MG63 (cell line): ENCODE data around the gene QRSL1. TPM values are rescaled to one million over a fixed set of nuclear protein-coding genes. Genes with fewer than 3 reads are reported as not detected.
"Not testable (repeated sequence)": the region's sequence is repeated elsewhere in the genome, so short reads cannot be mapped to it uniquely, and the experiment has no call there.

Experiments
- DNase-seq: peaks from one replicate; pipeline ENCODE4 v3.0.0-alpha.2; 2020
- H3K27me3 ChIP-seq: fragments of 250-450 bp; sonication (Bioruptor Pico); 2 replicates; pipeline ENCODE4 v1.5.1; 2020; ENCODE audit warnings: mild to moderate bottlenecking, moderate library complexity
- H3K36me3 ChIP-seq: fragments of 250-450 bp; sonication (Bioruptor Pico); 2 replicates; pipeline ENCODE4 v1.5.1; 2020; ENCODE audit warnings: mild to moderate bottlenecking, moderate library complexity
- H3K4me3 ChIP-seq: fragments of 250-450 bp; sonication (Bioruptor Pico); 2 replicates; pipeline ENCODE4 v1.5.1; 2020; ENCODE audit warnings: mild to moderate bottlenecking, moderate library complexity
- H3K9me3 ChIP-seq: fragments of 250-450 bp; sonication (Bioruptor Pico); 2 replicates; pipeline ENCODE4 v1.5.1; 2020; ENCODE audit warnings: mild to moderate bottlenecking, moderate library complexity
- total RNA-seq: library from RNA; depleted of rRNA; stranded (reverse); fragments of >200 nt; shearing (Covaris generic); gene quantifications from 2 replicates; pipeline ENCODE4 v1.2.3, GENCODE V29; 2014; ENCODE audit warnings: low replicate concordance; rRNA removed

The QRSL1 gene, protein sequence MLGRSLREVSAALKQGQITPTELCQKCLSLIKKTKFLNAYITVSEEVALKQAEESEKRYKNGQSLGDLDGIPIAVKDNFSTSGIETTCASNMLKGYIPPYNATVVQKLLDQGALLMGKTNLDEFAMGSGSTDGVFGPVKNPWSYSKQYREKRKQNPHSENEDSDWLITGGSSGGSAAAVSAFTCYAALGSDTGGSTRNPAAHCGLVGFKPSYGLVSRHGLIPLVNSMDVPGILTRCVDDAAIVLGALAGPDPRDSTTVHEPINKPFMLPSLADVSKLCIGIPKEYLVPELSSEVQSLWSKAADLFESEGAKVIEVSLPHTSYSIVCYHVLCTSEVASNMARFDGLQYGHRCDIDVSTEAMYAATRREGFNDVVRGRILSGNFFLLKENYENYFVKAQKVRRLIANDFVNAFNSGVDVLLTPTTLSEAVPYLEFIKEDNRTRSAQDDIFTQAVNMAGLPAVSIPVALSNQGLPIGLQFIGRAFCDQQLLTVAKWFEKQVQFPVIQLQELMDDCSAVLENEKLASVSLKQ
- 11.9 and 14.0 TPM in 2 replicates for total RNA-seq

DNA sequence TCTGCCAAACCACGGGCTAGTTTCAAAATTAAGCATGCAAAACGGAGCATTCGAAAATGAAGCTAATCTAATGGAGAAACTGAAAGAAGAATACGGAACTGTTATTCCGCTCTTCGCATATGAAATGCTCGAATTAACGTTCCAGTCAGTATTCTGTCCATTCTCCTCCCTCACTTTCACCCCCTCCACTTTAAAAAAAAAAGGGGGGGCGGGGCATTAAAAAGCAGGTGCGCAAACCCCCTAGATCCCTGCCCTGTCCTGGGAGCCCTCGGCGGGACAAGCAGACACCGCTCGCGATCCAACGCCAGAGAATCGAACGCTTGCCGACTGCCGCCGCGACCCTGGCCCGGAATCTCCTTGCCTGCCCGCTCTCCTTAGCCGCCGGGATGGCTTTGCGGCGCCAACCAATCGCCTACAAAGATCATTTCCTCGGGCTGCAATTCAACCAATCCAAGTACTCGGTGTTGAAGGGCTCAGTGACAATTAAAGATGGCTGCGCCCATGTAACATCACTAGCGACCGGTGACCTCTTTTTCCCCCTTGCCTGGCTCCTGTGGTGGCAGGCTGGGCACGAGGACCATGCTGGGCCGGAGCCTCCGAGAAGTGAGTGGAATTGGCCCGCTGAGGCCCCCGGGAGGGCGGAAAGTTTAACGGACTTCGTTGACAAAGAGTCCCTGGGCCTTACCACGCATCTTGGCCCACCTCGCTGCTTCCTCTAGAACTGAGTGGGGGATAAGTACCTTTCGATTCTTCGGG is at the start of gene QRSL1, which contains the start of gene RTN4IP1:
Gene QRSL1, plus strand, starts transcription at position 476 of the 756 bp plus-strand sequence. Its CDS starts 104 bp downstream, at position 580.
Gene RTN4IP1, minus strand, starts transcription at position 396 of the 756 bp plus-strand sequence. CDS start 477 bp downstream, outside the sequence.
- peak within 1 kb of the TSS; percentile 87 for H3K4me3 ChIP-seq
- no peaks in the 10 kb centered on the region for H3K27me3 ChIP-seq
- no peaks in the 10 kb centered on the region for H3K9me3 ChIP-seq
- no peaks in the 10 kb centered on the region for H3K36me3 ChIP-seq
- peak; percentile 84 for DNase-seq

DNA sequence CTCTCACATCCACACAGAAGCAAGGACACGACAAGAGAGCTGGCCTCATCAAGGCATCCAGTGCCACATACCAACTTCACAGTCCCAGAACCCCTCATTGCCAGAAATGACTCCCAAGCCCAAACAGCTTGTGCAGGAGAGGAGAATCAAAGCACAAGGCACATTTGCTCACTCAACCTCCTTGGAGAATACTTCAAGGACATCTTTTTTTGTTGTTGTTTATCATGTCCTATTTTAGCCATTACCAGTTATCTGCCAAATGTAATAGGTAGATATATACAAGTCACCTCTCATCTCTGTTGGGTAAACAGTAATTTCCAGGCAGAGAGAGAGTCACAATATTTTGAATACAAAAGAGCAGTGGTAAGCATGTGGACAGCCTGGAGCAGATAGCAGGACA is 47.9 kb upstream of the QRSL1 start:
- Histone ChIP-seq H3K9me3 (no peaks in the 10 kb centered on the region), H3K27me3 (no peaks in the 10 kb centered on the region), H3K4me3 (no peak overlapping the region), H3K36me3 (no peaks in the 10 kb centered on the region)
- no peak for DNase-seq

DNA sequence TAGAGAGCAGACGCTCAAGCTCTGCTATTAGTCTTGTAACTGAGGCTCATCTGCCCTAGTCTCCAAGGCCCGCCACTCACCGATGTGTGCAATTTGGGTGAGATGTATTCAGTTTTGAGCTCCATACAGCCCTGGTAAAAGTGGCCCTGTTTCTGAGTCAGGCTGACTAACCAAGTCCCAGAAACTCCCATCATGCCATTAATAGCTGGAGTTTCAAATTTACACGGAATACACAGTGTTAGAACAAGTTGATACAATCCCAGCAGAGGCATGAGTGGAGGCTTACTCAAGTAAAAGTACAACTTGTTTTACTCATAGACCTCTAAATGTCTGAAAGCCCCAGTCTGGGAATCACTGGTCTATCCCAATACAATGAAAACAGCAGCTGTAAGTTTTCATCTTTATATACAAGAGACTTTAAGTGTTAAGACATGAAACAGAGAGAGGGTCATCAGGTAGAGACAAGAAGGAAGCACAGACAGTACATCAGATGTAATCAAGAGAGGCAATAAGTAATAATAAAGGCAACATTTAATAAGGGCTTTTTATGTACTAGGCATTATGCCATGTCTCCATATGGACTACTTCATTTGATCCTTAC is 42.5 kb upstream of the QRSL1 start:
- Histone ChIP-seq H3K9me3 (no peaks in the 10 kb centered on the region), H3K36me3 (peaks cover 3% of the 10 kb centered on the region; the same call in 1 of the 2 replicates), H3K27me3 (no peaks in the 10 kb centered on the region), H3K4me3 (no peak overlapping the region)
- DNase-seq = no peak

DNA sequence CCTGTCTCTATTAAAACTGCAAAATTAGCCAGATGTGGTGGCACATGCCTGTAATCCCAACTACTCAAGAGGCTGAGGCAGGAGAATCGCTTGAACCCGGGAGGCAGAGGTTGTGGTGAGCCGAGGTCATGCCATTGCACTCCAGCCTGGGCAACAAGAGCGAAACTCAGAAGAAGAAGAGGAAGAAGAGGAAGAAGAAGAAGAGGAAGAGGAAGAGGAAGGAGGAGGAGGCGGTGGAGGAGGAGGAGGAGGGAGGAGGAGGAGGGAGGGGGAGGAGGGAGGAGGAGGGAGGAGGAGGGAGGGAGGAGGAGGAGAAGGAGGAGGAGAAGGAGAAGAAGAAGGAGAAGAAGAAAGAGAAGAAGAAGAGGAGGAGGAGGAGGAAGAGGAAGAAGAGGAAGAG is 40.4 kb upstream of the QRSL1 start:
- not testable (repeated sequence) for DNase-seq, H3K9me3 ChIP-seq, H3K36me3 ChIP-seq, H3K27me3 ChIP-seq, H3K4me3 ChIP-seq

DNA sequence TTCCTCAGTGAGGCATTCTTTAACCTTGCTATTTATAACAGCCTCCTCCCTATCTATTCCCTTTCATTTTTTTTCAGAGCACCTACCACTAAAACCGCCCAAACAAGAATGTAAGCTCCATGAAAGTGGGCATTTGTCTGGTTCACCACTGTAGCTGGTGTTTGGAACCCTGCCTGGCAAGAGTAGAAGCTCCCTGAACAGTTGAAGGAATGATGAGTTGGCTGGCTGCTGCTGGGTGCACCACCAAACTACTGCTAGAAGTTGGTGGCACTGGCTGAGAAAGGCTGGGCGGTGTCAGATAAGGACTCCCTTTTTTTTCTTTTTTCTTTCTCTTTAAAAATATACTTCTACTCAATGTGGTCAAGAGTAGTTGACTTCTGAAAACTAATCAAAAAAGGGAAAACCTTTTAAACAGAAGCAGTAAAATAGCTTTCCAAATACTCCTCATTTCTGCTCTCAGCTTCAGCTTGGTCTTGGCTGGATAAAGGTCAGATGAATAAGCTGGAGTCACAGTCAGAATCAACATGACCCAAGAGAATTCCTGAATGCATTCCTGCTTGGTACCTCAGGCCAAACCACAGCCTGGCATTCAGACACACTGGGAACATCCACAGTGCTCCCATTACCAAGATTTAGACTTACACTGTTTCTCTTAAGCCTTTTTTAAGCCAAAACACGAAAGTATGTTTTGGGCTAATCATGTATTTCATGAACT is 38.1 kb upstream of the QRSL1 start:
- Histone ChIP-seq H3K36me3 (peaks cover 3% of the 10 kb centered on the region; the same call in 1 of the 2 replicates), H3K4me3 (no peak overlapping the region), H3K27me3 (no peaks in the 10 kb centered on the region), H3K9me3 (no peaks in the 10 kb centered on the region)
- DNase-seq = peak; percentile 85

DNA sequence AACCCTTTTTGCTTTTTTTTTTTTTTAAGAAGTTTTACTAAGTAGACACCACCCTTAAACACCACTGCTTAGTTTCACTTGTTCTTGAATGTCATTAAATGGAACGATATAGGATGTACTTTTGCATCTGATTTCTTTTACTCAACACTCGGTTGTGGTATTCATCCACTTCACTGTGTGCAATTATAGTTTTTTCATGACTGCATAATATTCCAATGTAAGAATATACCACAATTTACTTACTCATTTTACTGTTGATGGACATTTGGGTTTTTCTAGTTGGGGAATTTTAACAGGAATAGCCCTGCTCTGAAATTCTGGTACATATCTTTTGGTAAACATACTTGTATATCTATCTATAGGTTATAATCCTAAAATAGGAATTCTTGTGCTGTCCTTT is 29.9 kb upstream of the QRSL1 start:
- no peaks in the 10 kb centered on the region for H3K9me3 ChIP-seq

DNA sequence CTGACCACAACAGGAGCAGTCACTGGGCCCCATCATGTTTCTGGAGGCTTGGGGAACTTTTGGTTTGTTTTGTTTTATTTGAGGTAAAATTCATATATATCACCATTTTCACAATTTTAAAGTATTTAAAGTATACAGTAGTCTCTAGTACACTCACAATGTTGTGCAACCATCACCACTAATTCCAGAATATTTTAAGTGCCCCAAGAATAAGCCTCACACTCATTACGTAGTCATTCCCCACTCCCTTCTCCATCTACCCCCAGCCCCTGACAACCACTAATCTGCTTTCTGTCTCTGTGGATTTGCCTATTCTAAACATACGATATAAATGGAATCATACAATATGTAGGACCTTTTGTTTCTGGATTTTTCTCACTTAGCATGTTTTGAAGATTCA is 29.0 kb upstream of the QRSL1 start:
- DNase-seq = no peak
- Histone ChIP-seq H3K36me3 (no peaks in the 10 kb centered on the region), H3K27me3 (no peaks in the 10 kb centered on the region), H3K4me3 (no peak overlapping the region), H3K9me3 (no peaks in the 10 kb centered on the region)

More for the DNA sequence above, 29.9 kb upstream of the QRSL1 start:
- Histone ChIP-seq H3K4me3 (no peak overlapping the region), H3K36me3 (no peaks in the 10 kb centered on the region), H3K27me3 (no peaks in the 10 kb centered on the region)
- DNase-seq = no peak

DNA sequence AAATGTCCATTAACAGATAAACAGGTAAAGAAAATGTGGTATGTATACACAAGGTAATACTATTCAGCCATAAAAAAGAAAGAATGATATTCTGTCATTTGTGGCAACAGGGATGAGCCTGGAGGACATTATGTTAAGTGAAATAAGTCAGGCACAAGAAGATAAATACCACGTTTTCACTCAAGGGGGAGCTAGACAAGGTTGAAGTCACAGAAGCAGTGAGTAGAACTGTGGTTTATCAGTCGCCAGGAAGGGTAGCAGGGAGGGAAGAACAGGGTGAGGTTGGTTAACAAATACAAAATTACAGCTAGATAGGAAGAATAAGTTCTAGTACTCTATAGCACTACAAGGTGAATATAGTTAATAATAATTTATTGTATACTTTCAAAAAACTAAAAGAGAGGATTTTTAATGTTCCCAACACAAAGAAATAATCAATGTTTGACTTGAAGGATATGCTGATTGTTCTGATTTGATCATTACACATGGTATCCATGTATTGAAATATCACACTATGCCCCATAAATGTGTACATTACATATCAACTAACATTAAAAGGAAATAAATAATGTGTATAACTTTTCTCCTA is 21.2 kb upstream of the QRSL1 start:
- H3K36me3 ChIP-seq = no peaks in the 10 kb centered on the region; the same call in 1 of the 2 replicates
- no peaks in the 10 kb centered on the region for H3K27me3 ChIP-seq
- H3K4me3 ChIP-seq = no peak overlapping the region
- no peaks in the 10 kb centered on the region for H3K9me3 ChIP-seq
- no peak for DNase-seq

DNA sequence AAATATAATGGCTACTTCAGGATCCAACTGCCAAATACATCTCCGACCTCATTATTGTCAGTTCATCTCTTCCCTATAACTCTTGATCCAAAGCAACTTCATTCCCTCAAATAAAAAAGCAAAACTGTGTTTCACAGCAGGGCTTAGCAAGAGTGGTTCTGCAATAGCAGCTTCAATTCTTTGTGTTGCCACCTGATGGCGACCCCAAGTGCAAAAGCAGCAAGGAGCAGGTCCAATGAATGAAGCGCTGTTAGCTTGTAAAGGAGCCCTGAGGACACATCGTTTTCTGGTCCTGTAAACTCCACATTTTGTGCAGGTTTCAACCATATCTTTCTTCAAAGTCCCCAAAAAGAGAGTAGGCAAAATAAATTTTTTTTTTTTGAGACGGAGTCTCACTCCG is 19.7 kb upstream of the QRSL1 start:
- no peak overlapping the region for H3K4me3 ChIP-seq
- peak; percentile 20 for DNase-seq

DNA sequence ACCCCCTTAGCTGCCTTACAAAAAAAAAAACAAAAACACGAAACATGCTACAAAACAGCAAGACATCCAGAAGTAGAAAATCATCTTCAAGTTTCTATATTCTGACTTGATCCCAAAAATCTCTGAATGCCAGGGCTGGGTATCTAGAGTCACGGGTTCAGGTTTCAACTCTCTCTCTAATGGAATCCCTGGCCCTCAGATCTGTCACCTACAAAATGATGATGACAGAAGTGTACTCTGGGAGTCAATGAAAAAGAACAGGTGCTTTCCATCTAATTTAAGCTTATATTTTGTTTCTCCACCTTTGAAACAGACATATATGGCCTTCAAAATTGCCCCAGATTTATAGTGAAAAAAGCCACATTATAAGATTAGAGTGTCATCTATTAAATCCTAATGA is 18.3 kb upstream of the QRSL1 start:
- Histone ChIP-seq H3K4me3 (no peak overlapping the region), H3K9me3 (no peaks in the 10 kb centered on the region), H3K27me3 (no peaks in the 10 kb centered on the region), H3K36me3 (no peaks in the 10 kb centered on the region; the same call in 1 of the 2 replicates)
- DNase-seq = no peak

More for the DNA sequence above, 19.7 kb upstream of the QRSL1 start:
- Histone ChIP-seq H3K9me3 (no peaks in the 10 kb centered on the region), H3K27me3 (no peaks in the 10 kb centered on the region), H3K36me3 (no peaks in the 10 kb centered on the region; the same call in 1 of the 2 replicates)

DNA sequence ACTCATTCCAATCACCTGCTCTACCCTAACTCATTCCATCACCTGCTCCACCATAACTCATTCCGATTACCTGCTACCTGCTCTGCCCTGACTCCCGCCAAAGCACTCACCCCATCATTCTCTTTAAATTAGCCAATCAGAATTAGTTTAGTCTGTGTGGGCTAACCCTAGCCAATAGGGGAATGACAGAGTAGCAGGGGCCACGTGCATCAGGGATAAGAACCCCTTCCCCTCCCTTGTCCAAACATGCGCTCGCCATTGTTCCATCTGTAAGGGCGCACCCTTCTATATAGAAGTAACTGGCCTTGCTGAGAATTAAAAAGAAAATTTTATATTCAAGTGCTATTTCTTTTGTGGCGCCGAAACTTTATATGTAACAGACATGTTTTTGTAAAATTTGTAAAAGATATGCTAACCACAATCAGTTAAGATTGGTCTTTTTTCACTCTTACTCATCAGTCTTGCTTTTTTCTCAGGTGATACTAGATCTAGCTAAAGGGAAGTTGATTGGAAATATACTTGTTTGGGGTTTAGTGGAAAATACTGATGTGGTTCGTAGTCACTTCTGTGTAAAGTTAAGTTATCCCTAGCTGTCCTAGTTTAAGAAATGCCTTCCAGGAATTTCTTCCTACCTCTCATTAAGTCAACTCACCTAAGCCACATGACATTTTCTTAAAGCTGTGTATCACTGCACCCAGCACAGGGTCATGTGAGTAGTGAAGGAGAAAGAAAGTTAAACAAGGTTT is 16.5 kb upstream of the QRSL1 start:
- no peaks in the 10 kb centered on the region; the same call in 1 of the 2 replicates for H3K36me3 ChIP-seq
- H3K9me3 ChIP-seq = no peaks in the 10 kb centered on the region
- H3K4me3 ChIP-seq = no peak overlapping the region
- no peak for DNase-seq
- H3K27me3 ChIP-seq = no peaks in the 10 kb centered on the region

DNA sequence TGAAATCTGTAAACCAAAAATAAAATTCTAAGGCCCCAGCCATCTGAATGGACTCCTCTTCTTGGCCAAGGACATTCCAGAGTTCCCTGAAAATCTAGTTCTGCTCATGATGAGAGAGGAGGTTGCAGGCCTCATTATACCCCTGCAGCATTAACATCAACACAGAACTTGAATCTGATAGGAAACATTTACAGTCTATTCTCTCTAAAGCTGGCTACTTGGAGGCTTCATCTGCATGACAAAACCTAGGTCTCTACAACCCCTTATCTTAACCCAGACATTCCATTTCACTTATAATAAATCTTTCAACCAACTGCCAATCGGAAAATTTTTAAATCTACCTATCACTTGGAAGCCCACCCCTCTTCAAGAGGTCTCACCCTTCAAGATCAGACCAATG is 15.8 kb upstream of the QRSL1 start:
- DNase-seq = no peak
- Histone ChIP-seq H3K36me3 (no peaks in the 10 kb centered on the region; the same call in 1 of the 2 replicates), H3K27me3 (no peaks in the 10 kb centered on the region), H3K9me3 (no peaks in the 10 kb centered on the region), H3K4me3 (no peak overlapping the region)

DNA sequence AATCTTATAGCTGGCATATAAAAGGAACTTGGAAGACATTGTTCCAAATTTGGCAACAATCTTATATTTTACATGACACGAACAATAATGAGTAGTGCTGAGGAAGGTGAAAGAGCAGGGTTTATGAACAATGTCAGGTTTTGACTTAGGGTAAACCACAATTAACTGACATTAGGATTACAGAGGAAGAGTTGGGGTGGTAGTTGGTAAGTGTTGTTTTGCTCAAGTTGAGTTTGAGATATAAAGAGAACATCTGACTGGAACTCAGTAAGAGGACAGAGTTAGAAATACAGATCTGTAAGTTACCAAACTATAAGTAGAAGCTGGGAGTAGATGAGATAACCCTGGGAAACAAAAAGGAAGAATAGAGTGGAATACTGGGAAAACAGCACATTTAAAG is 15.2 kb upstream of the QRSL1 start:
- Histone ChIP-seq H3K36me3 (no peaks in the 10 kb centered on the region; the same call in 1 of the 2 replicates), H3K4me3 (no peak overlapping the region), H3K27me3 (no peaks in the 10 kb centered on the region), H3K9me3 (no peaks in the 10 kb centered on the region)
- no peak for DNase-seq

DNA sequence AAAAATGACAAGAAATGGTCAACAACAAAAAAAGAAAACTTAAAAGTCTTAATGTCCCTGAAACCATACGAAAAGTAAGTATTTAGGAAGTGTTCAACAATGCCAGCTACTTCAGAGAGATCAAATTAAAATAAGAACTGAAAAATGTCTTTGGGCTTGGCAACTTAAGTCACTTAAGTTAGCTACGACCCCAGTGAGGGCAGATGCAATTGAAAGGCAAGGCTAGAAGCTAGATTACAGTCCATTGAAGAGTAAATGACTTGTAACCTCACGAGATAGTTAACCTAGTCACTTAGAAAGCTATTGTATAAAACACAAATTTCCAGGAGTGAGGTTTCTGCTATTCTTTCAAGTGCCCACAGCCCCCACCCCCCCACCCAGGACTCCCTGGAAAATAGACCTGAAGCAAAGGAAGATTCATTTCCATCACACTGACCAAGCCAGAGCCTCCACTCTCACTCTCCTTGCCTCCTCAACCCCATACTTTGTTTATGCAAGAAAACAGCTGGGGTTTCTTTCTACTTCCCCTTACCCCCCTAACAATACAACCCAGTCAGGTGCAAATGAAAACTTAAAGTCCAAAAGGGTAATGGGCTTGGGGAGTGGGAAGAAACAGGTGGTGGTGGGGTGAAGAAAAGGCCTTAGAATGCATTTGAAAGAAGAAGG is 14.7 kb upstream of the QRSL1 start:
- H3K36me3 ChIP-seq = no peaks in the 10 kb centered on the region; the same call in 1 of the 2 replicates
- no peak for DNase-seq
- no peaks in the 10 kb centered on the region for H3K9me3 ChIP-seq
- H3K27me3 ChIP-seq = no peaks in the 10 kb centered on the region
- H3K4me3 ChIP-seq = no peak overlapping the region

DNA sequence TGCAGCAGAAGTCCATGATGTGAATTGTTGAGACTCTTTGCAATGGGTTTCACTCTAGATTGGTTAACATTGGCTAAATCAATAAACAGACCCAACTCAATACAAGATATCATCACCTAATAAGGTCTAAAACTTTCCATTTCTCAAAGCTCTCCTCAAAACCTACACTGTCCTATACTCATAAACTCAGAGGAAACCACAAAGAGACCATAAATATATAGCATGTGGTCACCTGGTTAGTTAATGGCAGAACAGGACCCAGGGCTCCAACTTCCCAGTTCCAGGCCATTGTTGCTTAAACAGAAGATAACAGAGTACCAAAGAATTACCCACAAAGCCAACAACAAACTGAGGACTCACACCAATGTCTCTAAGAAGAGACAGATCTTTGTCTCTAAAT is 12.1 kb upstream of the QRSL1 start:
- H3K27me3 ChIP-seq = no peaks in the 10 kb centered on the region
- H3K9me3 ChIP-seq = no peaks in the 10 kb centered on the region
- H3K4me3 ChIP-seq = no peak overlapping the region
- H3K36me3 ChIP-seq = no peaks in the 10 kb centered on the region; the same call in none of the 2 replicates
- DNase-seq = no peak
